Stimulated activated CD8-positive, alpha-beta memory T cell treated with anti-CD3 and anti-CD28 coated beads, Interleukin-7, amount 100 ng/mL, for 4 hours (primary cell): ENCODE measurements around the gene CSMD2.

Experiments
- DNase-seq, 2 donors: peaks; one replicate each; pipeline ENCODE4 v3.0.0-alpha.2; 2020; ENCODE audit warnings: low read depth in 2 of 2

Gene CSMD2

GRCh38 chr1:34155860-34156259 lies 9.2 kb downstream of the CSMD2 start:
- DNase-seq, result no peak

- no peak for DNase-seq
These were observed 11.8 kb downstream of the CSMD2 start for GRCh38 chr1:34153246-34153645.

- DNase-seq, result no peak
These were observed 15.5 kb downstream of the CSMD2 start for GRCh38 chr1:34149501-34149900.

- DNase-seq, result no peak
These were observed 17.7 kb downstream of the CSMD2 start for GRCh38 chr1:34147301-34147700.

GRCh38 chr1:34144766-34145165 lies 20.3 kb downstream of the CSMD2 start:
- DNase-seq, result no peak

- DNase-seq, result no peak
These were observed 21.1 kb downstream of the CSMD2 start for GRCh38 chr1:34143975-34144374.

- no peak for DNase-seq
These were observed 24.9 kb downstream of the CSMD2 start for GRCh38 chr1:34140011-34140676.

- DNase-seq, result no peak
These were observed 27.6 kb downstream of the CSMD2 start for GRCh38 chr1:34137411-34137810.

GRCh38 chr1:34132161-34132420 lies 32.9 kb downstream of the CSMD2 start:
- DNase-seq, result no peak

GRCh38 chr1:34131396-34132160 lies 33.5 kb downstream of the CSMD2 start:
- DNase-seq, result no peak

- no peak for DNase-seq
These were observed 34.7 kb downstream of the CSMD2 start for GRCh38 chr1:34130306-34130705.

- no peak for DNase-seq
These were observed 35.4 kb downstream of the CSMD2 start for GRCh38 chr1:34129630-34130029.

- no peak for DNase-seq
These were observed 36.7 kb downstream of the CSMD2 start for GRCh38 chr1:34128186-34128889.

GRCh38 chr1:34127006-34128000 lies 37.7 kb downstream of the CSMD2 start:
- no peak for DNase-seq

- DNase-seq, result no peak
These were observed 38.5 kb downstream of the CSMD2 start for GRCh38 chr1:34126486-34126885.

GRCh38 chr1:34125721-34126380 lies 39.2 kb downstream of the CSMD2 start:
- no peak for DNase-seq

- no peak for DNase-seq
These were observed 42.7 kb downstream of the CSMD2 start for GRCh38 chr1:34122080-34122932.

- DNase-seq, result no peak
These were observed 49.8 kb downstream of the CSMD2 start for GRCh38 chr1:34115233-34115632.

- no peak for DNase-seq
These were observed 51.1 kb downstream of the CSMD2 start for GRCh38 chr1:34113887-34114286.

- no peak for DNase-seq
These were observed 51.7 kb downstream of the CSMD2 start for GRCh38 chr1:34113362-34113761.
